GM19463 (cell line): ENCODE measurements around the gene DYNLT2B.
"Not testable (repeated sequence)": the region's sequence is repeated elsewhere in the genome, so short reads cannot be mapped to it uniquely, and the experiment has no call there.

ENCODE experiments used
- ATAC-seq: cut with Tn5 transposase; IDR thresholded peaks from one replicate; pipeline ENCODE4 v1.9.1; 2021; ENCODE audit warnings: mild to moderate bottlenecking, moderate library complexity; ENCODE audit not compliant: unreplicated experiment

The DYNLT2B gene

DNA sequence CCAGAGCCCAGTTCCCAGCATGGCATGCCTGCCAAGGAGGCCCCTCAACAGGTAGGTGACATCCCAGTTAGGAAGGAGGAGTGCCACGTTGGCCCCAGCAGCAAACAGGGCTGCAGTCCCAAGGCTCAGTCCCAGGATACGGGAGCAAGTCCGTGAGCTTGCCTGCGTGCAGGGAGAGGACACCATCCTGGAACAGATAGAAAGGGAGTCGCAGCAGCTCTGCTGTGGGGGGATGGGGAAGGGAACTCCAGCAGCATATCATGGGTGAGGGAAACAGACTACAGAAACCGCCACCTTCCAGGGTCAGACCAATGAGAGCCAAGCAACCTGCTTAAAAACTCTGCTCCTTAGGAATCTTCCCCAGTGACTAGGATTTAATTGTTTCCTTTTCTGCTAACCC, 9.4 kb upstream of the DYNLT2B start:
- ATAC-seq = no peak

DNA sequence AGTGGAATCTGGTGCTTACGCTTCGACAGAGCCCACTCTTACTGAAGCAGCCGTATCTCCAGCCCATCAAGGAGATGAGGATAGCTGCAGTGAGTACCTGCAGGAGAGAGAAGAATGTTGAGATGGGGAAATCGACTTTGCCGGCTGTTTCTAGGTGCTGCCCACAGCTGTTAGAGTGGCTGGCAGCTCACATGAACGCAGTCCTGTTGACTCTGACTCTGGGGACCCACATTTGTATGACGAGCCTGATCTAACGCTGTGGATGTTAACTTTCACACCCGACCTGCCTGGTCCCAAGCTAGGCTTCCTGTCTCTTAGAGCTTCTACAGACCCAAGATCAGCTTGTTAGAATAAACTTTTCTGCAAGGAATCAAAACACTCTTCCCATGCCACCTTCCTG, 8.9 kb upstream of the DYNLT2B start:
- ATAC-seq = no peak

DNA sequence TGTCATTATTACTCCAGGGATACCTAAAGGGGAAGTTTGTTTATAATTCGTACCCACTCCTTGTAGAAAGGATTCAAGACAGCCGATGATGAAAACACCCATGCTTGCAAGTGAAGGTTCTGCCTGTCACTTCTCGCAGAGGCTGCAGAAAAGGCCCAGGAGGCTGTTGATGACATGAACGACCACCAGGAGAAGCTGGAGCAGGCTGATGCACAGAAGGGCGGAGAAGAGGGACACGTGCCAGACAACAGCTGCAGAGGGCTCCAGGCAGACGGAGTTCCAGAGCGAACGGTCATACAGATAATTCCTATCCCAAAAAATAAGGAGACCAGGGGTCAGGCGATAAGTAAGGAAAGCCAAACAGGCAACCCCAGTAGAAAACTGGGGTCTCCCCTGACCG, 5.7 kb upstream of the DYNLT2B start:
- ATAC-seq = no peak

DNA sequence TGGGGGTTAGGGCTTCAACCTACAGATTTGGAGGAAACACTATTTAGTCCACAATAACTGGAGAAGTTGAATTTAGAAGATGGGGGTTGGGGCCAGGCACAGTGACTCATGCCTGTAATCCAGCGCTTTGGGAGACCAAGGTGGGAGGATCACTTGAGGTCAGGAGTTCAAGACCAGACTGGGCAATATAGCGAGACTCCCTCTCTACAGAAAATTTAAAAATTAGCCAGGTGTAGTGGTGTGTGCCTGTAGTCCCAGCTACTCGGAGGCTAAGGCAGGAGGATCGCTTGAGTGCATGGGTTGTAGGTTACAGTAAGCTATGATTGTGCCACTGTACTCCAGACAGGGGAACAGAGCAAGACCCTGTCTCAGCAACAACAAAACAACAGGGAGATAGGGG, 5.0 kb upstream of the DYNLT2B start:
- no peak for ATAC-seq

DNA sequence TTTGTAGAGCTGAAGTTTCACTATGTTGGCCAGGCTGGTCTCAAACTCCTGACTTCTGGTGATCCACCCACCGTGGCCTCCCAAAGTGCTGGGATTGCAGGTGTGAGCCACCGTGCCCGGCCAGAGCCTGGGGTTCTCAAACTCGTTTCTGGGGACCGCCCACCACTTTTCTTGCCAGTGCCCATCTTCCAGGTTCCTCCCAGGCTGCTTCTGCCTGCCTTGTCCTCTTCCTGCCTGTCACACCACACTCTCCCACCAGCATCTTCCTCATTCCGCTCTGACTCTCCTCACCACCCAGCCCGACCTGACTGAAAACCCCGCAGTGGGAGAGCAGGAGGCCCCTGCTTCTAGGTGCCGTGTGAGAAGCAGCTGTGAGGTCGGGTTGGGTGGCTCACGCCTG, 3.1 kb upstream of the DYNLT2B start:
- ATAC-seq = no peak

DNA sequence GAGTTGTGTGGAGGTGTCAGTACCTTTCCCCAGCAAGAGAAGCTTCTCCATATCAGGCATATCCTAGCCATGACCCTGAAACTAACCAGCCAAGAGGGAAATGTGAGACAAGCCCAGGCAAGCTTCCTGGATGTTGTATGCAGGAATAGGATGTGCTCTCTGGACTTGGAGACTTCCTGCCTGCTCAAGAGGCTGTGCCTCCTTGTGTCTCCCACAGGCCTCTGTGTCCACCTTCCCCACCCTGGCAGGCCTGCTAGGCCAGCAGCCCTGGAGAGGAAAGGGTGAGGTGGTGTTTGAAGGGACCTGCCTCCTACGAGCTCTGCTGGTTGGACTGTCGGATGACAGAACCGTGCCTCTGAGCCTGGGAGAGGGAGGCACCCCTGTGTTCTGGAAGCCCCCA, 2.1 kb upstream of the DYNLT2B start:
- ATAC-seq = no peak

DNA sequence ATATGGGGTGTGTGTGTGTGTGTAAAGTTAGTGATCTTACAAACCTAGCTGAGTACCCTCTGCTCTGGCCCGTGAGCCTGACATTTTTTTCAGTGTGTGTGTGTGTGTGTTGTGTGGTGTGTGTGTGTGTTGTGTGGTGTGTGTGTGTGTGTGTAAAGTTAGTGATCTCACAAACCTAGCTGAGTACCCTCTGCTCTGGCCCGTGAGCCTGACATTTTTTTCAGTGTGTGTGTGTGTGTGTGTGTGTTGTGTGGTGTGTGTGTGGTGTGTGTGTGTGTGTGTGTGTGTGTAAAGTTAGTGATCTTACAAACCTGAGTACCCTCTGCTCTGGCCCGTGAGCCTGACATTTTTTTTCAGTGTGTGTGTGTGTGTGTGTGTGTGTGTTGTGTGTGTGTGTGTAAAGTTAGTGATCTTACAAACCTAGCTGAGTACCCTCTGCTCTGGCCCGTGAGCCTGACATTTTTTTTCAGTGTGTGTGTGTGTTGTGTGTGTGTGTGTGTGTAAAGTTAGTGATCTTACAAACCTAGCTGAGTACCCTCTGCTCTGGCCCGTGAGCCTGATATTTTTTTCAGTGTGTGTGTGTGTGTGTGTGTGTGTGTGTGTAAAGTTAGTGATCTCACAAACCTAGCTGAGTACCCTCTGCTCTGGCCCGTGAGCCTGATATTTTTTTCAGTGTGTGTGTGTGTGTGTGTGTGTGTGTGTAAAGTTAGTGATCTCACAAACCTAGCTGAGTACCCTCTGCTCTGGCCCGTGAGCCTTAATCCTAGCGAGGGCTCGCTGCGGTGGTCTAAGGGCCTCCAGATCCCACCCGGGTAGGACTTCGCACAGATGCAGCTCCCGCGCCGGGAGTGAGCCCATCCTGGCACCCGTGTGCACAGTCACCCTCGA, 997 bp downstream of the DYNLT2B start:
- ATAC-seq = not testable (repeated sequence)

DNA sequence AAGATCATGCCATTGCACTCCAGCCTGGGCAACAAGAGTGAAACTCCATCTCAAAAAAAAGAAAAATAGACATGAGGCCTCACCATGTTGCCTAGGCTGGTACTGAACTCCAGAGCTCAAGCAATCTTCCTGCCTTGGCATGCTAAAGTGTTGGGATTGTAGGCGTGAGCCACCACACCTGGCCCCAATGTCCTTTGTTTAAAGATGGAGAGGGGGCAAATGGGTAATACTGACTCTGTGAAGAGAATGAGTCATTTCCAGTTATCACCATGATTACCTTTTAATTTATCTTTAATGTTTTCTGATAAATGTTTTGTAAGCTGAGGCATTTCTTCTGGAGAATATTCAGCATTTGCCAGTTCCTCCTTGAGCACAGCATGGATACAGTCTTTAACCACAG, 2.2 kb downstream of the DYNLT2B start:
- no peak for ATAC-seq

DNA sequence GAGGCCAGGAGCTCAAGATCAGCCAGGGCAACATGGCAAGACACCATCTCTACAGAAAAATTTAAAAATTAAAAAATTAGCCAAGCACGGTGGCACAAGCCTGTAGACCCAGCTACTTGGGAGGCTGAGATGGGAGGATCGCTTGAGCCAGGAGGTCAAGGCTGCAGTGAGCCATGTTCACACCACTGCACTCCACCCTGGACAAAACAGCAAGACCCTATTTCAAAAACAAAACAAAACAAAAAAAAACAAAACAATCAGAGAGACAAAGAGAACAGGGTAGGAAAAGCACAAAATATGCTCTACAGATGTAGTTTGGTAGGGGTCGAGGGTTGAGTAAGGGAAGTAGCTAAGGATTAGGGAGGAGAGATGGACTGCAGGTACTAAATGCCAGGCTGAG, 3.4 kb downstream of the DYNLT2B start:
- ATAC-seq = no peak

DNA sequence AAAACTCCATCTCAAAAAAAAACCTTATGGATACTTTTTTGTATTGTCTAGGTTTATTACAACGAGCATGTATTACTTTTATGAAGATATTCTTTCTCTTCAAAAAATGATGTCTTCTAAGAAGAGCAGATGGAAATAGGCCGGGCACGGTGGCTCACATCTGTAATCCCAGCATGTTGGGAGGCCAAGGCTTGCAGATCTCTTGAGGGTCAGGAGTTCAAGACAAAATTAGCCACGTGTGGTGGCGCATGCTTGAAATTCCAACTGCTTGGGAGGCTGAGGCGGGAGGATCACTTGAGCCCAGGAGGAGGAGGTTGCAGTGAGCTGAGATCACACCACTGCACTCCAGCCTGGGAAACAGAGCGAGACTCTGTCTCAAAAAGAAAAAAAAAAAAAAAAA, 4.0 kb downstream of the DYNLT2B start:
- not testable (repeated sequence) for ATAC-seq

DNA sequence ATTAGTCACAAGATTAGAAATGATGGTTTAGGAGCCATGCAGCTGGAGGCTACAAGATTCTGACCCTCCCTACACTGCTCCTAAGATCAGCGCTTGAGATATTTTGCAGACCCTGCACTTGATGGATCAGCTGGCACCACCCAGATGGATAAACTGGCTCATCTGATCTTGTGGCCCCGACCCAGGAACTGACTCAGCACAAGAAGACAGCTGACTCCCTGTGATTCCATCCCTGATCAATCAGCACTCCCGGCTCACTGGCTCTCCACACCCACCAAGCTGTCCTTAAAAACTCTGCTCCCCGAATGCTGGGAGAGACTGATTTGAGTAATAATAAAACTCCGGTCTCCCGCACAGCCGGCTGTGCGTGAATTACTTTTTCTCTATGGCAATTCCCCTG, 15.1 kb downstream of the DYNLT2B start:
- not testable (repeated sequence) for ATAC-seq

DNA sequence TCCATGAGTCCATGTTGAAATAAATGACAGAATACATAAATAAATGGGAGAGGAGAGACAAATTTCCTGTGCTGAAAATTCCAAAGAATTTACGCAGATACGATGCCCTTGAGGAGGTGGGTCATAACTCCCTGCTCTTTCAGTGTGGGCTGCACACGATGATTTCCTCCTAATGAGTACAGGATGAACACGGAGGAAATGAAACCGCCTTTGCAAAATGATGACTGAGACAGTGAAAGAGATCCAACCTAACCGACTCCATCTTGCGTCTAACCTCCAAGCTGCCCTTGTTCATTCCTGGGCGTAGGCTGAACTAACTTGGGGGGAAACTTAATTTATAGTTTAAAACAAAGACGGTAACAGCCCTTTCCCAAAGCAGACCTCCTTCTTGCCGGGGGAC, 15.5 kb downstream of the DYNLT2B start:
- not testable (repeated sequence) for ATAC-seq

DNA sequence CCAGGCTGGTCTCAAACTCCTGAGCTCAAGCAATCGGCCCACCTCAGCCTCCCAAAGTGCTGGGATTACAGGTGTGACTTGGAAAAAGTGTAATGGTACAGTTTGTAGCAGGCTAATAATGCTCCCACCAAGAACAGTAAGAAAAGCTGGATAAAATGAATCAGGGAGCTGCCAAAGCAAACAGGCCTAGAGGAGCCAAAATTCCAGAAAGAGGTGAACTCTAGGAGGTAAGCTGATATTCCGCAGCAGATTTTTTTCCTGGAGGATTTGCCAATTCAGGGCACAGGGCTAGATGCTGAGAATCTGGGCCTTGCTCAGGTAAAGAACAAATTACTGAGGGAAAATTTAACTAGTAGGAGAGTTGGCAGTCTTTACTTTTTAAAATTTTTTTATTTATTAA, 19.5 kb downstream of the DYNLT2B start:
- ATAC-seq = no peak

DNA sequence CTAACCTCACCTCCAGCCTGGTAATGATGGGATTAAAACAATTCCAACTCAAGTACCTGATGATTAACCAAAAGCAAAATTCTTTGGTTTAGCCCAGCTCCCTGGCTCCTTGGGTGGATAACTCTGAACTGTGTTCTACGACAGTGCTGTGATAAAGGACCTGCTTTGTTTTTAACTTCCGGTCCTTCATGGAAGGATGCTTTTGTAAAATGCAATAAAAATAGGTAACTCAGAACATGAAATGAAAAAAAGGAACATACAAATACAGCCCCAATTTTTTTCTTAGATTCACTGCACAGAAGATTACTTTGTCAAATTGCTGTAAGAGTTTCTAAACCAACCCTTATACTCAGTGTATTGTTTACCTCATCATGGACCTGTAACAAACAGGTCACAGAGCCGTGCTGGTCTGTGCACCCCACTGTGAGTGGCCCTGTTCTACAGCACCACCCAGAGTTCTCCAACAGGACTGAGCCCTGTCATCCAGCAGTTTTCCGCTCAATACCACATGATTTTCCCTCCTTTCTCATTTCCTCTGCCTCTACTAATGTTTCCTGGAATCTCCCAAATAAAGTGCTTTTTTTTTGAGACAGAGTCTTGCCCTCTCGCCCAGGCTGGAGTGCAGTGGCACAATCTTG, 25.6 kb downstream of the DYNLT2B start:
- no peak for ATAC-seq

DNA sequence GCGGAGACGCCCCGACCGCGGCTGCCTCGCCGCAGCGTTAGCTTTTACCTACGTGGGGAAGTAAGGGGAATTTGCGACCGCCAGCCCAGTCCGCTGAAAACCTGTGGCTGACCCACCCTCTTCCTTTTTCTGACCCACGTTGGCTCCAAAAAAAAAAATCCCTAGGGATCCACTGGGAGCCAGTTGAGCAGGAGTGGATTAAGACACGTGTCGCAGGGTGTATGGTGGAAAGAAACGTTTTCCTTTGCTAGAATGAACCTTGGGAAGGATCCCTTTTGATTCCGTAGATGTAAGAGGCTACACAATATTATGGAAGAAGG, 29.9 kb downstream of the DYNLT2B start:
- no peak for ATAC-seq

DNA sequence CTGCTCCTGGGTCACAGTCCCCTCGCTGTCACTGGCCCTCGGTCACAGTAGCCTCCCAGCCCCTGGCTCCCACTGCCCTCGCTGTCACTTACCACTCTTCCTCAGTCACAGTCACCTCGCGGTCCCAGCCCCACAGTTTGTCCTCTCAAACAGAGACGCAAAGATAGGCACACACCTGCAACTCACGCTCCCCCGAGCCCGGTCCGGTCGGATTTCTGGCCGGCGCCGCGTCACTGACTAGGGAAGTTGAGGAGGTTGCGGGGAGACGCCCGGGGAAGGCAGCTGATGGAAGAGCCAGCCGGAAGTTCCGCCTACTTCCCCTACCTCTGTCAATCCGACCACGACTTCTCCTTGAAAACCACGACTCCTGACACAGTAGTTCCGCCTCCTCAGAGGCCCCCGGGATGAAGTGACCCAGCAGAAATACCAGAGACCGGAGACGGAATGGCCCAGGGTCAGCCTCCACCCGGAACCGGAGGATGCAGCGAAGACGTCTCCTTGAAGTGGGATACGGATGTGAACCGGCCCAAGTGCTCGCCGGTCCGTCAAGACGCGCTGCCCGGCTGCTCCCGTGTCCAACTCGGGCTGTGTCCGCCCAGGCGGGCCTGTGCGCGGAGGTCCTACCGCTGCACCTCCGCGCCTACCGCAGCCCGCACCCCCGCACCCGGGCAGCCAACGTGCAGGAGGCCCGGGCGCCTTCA, 30.4 kb downstream of the DYNLT2B start, which contains the start of gene PCYT1A:
PCYT1A (minus strand) TSS at position 287 of the 701 bp plus-strand sequence. CDS start 17,195 bp downstream, outside the sequence.
- peak; percentile 87 for ATAC-seq

DNA sequence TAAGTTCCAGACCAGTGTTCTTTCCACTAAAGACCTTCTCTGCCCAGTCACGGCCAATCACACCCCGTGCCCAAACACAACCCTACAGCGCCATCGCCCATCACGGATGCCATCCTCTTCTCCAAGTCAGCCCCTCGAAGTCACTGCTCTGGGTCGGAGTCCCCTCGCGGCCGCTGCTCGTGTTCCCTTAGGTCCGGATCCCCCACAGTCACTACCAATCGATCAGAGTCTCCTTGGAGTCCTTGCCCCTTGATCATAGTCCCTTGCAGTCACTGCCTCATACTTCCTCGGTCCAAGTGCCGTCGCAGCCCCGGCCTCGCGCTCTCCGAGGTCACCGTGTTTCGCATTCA, 31.0 kb downstream of the DYNLT2B start:
- ATAC-seq = peak; percentile 10

DNA sequence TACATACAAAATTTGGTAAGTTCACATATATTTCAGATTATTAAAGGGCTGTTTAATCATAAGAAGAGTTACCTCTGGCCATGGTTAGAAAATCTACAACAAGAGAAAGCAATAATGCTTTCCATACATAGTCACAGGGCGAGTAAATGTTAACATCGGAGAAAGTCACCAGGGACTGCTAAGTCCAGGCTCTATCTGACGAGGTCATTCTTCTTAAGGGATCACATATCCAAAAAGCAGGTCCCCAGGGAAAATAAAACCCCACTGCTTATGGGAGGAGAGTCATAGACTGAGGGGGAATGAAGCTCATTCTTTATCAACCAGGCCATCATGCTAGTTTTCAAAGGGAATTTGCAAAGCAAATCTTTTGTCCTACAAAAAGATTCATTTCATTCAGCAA, 33.6 kb downstream of the DYNLT2B start:
- no peak for ATAC-seq

DNA sequence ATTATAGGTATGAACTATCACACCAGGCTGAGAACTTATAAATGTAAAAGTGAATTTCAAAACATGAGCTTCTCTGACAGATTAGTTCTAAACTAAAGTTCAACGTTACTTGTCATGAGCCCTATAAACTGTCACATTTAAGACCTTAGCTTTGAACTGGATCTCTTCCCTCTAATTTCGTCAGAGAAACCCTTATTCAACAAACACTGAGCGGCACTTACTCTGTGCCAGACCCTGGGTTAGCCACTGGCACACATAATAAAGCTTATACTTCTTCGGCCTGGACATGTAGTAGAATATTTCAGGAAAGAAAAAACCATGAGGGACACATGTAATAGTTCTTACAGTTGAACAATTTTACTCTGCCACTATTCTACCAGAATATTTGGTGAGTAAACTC, 36.1 kb downstream of the DYNLT2B start:
- no peak for ATAC-seq

DNA sequence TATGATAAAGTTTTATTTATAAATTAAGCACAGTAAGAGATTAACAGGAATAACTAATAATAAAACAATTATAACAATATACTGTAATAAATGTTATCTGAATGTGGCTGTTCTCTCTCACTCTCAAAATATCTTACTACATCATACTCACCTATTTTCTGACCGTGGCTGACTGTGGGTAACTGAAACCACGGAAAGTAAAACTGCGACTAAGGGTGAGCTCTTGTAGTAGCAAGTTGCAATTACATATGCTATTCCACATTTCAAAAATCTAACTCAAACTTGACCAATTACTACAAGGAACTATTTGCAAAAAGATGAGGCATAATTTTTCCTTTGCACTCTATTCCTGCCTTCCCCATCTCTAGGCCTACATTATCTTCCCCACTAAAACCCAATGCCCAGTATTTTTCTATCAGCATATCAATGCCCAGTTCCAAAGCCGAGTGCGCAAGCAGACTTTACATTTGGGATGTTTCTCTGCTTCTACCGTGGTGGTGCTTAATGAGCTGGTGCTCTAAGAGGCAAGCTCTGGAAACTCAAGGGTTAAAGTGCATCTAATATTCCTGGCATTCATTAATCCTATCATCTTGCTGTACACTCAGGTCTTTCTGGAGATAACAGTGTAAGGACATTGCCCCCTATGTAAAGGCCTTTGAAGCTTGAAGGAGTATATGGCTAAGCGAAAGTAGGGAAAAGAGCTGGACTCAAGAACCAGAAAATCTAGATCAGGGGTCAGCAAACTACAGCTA, 37.2 kb downstream of the DYNLT2B start:
- no peak for ATAC-seq

DNA sequence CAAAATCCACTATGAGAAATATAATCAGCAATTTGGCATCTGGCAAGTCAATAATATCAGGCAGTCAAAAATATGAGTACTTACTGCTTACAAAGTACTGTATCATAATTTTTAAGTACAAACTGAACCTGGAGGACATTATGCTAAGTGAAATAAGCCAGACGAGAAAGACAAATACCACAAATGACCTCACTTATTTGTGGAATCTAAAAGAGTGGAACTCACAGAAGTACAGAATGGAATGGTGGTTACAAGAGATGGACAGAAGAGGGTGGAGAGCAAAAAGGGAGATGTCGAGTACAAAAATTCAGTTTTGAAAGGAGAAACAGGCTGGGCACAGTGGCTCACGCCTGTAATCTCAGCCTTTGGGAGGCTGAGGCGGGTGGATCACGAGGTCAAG, 42.9 kb downstream of the DYNLT2B start:
- no peak for ATAC-seq
